ENCODE measurements around the gene COL28A1.

COL28A1 gene

GRCh38 chr7:7565746-7566650 is 30.3 kb upstream of the COL28A1 start:
- Histone ChIP-seq H3K79me2 (ENCODE audit: insufficient read depth, low read length) (peaks cover 39% of the 10 kb centered on the region), H3K9me3 (ENCODE audit: insufficient read depth, low read depth, low read length) (no peaks in the 10 kb centered on the region), H3K4me2 (ENCODE audit: low read depth, low read length, poor library complexity, severe bottlenecking) (peak overlapping the region; percentile 71), H3K9me2 (replicated peaks; ENCODE audit: low read depth, low read length) (no peaks in the 10 kb centered on the region), H3F3A (ENCODE audit: low read depth) (no peaks in the 10 kb centered on the region; the same call in 1 of the 2 replicates), H3K4me1 (ENCODE audit: insufficient read depth, low read length, poor library complexity, severe bottlenecking) (peaks cover 46% of the 10 kb centered on the region), H3K27me3 (ENCODE audit: insufficient read depth, low read length, poor library complexity, severe bottlenecking) (no peaks in the 10 kb centered on the region), H3K9ac (ENCODE audit: low read depth, low read length, poor library complexity, severe bottlenecking) (peak overlapping the region; percentile 92), H4K20me1 (ENCODE audit: insufficient read depth, low read length, poor library complexity, severe bottlenecking) (peaks cover 12% of the 10 kb centered on the region), H3K36me3 (ENCODE audit: insufficient read depth, low read length) (no peaks in the 10 kb centered on the region), H3K4me3 (ENCODE audit: low read length, poor library complexity, severe bottlenecking) (peak overlapping the region; percentile 99), H2AFZ (ENCODE audit: low read length) (peak overlapping the region; percentile 64)
- TF ChIP-seq, protein P1, sequence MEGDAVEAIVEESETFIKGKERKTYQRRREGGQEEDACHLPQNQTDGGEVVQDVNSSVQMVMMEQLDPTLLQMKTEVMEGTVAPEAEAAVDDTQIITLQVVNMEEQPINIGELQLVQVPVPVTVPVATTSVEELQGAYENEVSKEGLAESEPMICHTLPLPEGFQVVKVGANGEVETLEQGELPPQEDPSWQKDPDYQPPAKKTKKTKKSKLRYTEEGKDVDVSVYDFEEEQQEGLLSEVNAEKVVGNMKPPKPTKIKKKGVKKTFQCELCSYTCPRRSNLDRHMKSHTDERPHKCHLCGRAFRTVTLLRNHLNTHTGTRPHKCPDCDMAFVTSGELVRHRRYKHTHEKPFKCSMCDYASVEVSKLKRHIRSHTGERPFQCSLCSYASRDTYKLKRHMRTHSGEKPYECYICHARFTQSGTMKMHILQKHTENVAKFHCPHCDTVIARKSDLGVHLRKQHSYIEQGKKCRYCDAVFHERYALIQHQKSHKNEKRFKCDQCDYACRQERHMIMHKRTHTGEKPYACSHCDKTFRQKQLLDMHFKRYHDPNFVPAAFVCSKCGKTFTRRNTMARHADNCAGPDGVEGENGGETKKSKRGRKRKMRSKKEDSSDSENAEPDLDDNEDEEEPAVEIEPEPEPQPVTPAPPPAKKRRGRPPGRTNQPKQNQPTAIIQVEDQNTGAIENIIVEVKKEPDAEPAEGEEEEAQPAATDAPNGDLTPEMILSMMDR (conservative IDR thresholded peaks at IDR 0.05; ENCODE audit: low read length): no peak
- no peak for TF ChIP-seq EZH2phosphoT487 (IDR thresholded peaks at IDR 0.05; ENCODE audit: borderline replicate concordance)

- no peaks in the 10 kb centered on the region for H3K9me2 ChIP-seq (replicated peaks; ENCODE audit: low read depth, low read length)
- H3F3A ChIP-seq (ENCODE audit: low read depth): no peaks in the 10 kb centered on the region; the same call in 1 of the 2 replicates
- H3K4me2 ChIP-seq (ENCODE audit: low read depth, low read length, poor library complexity, severe bottlenecking): no peak overlapping the region
- TF ChIP-seq, protein P1 (conservative IDR thresholded peaks at IDR 0.05; ENCODE audit: low read length): no peak
- no peak for TF ChIP-seq EZH2phosphoT487 (IDR thresholded peaks at IDR 0.05; ENCODE audit: borderline replicate concordance)
- no peak overlapping the region for H3K9ac ChIP-seq (ENCODE audit: low read depth, low read length, poor library complexity, severe bottlenecking)
- H3K4me3 ChIP-seq (ENCODE audit: low read length, poor library complexity, severe bottlenecking): no peak overlapping the region
- H4K20me1 ChIP-seq (ENCODE audit: insufficient read depth, low read length, poor library complexity, severe bottlenecking): peaks cover 8% of the 10 kb centered on the region
- peaks cover 38% of the 10 kb centered on the region for H3K4me1 ChIP-seq (ENCODE audit: insufficient read depth, low read length, poor library complexity, severe bottlenecking)
- no peaks in the 10 kb centered on the region for H3K36me3 ChIP-seq (ENCODE audit: insufficient read depth, low read length)
- 0 out of 2 replicates have a peak overlapping the region, but pooled peaks have one; percentile 22 for H2AFZ ChIP-seq (ENCODE audit: low read length)
- no peaks in the 10 kb centered on the region for H3K9me3 ChIP-seq (ENCODE audit: insufficient read depth, low read depth, low read length)
- H3K27me3 ChIP-seq (ENCODE audit: insufficient read depth, low read length, poor library complexity, severe bottlenecking): no peaks in the 10 kb centered on the region
- H3K79me2 ChIP-seq (ENCODE audit: insufficient read depth, low read length): peaks cover 31% of the 10 kb centered on the region
Measured at GRCh38 chr7:7565018-7565680, 29.5 kb upstream of the COL28A1 start.

DNA sequence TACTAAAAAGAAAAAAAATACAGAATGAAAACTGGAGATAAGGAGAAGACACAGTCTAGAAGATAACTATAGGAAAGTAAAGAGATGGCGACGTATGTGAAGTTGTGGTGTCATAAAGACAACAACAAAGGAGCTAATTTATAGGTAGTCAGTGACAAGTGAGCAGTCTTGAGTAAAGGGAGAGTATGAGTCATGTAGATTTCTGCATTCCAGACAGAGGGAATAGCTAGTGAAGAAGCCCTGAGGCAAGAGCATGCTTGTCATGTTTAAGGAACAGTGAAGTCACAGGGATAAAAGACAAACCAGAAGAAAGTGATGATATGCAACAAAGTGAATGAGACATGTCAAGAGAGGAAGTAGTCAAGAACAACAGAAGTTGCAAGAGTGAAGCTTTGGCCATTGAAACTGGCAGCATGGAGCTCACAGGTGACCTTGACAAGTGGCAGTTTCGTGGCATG is 28.7 kb upstream of the COL28A1 start:
- H3K79me2 ChIP-seq (ENCODE audit: insufficient read depth, low read length): peaks cover 23% of the 10 kb centered on the region
- H3K9ac ChIP-seq (ENCODE audit: low read depth, low read length, poor library complexity, severe bottlenecking): no peak overlapping the region
- peaks cover 30% of the 10 kb centered on the region for H3K4me1 ChIP-seq (ENCODE audit: insufficient read depth, low read length, poor library complexity, severe bottlenecking)
- no peak overlapping the region for H3K4me3 ChIP-seq (ENCODE audit: low read length, poor library complexity, severe bottlenecking)
- no peaks in the 10 kb centered on the region for H3K27me3 ChIP-seq (ENCODE audit: insufficient read depth, low read length, poor library complexity, severe bottlenecking)
- TF ChIP-seq, protein P1 (conservative IDR thresholded peaks at IDR 0.05; ENCODE audit: low read length): no peak
- no peak for TF ChIP-seq EZH2phosphoT487 (IDR thresholded peaks at IDR 0.05; ENCODE audit: borderline replicate concordance)
- no peaks in the 10 kb centered on the region for H3K9me2 ChIP-seq (replicated peaks; ENCODE audit: low read depth, low read length)
- no peak overlapping the region for H3K4me2 ChIP-seq (ENCODE audit: low read depth, low read length, poor library complexity, severe bottlenecking)
- H2AFZ ChIP-seq (ENCODE audit: low read length): no peak overlapping the region
- peaks cover 8% of the 10 kb centered on the region for H4K20me1 ChIP-seq (ENCODE audit: insufficient read depth, low read length, poor library complexity, severe bottlenecking)
- no peaks in the 10 kb centered on the region for H3K9me3 ChIP-seq (ENCODE audit: insufficient read depth, low read depth, low read length)
- no peaks in the 10 kb centered on the region for H3F3A ChIP-seq (ENCODE audit: low read depth)
- H3K36me3 ChIP-seq (ENCODE audit: insufficient read depth, low read length): no peaks in the 10 kb centered on the region
